ENCODE data around the gene TMEM256. TPM values are rescaled to one million over a fixed set of nuclear protein-coding genes. Genes with fewer than 3 reads are reported as not detected.

TMEM256 gene
- total RNA-seq, 2 donors from 2014 or later, result 133 to 175 TPM

DNA sequence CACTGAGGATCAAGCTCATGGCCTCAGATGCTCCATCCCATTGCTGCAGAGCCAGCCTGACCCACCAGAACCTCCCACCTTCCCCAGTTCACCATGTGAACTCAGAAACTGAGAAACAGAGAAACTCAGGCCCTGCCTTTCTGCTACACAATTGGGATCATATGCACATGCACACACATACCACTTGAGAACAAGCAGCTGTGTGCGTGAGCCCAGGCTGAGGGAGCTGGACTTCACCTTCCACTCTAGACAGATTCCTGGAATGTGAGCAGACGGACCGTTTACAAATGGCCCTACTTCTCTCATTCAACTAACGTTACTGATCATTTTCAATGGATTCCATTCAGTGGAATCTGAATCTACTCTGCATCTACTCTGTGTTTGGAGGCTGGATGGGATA is 19.8 kb upstream of the TMEM256 start:
- no peak overlapping the region for H3K27ac ChIP-seq (ENCODE audit: low read depth, low read length)
- Mint-ChIP-seq H3K4me3 (no peak overlapping the region), H3K9me3 (no peaks in the 10 kb centered on the region), H3K27ac (no peak overlapping the region), H3K27me3 (ENCODE audit: insufficient read depth) (peaks cover 11% of the 10 kb centered on the region), H3K36me3 (ENCODE audit: low read depth) (no peaks in the 10 kb centered on the region), H3K4me1 (no peaks in the 10 kb centered on the region)
- no peak for DNase-seq
- no peaks in the 10 kb centered on the region for H3K4me1 ChIP-seq (ENCODE audit: control insufficient read depth, insufficient read depth, low read length)
- H3K9ac ChIP-seq (ENCODE audit: extremely low read depth, low read length, poor library complexity, severe bottlenecking), result no peak overlapping the region
- H3K27me3 ChIP-seq (ENCODE audit: control insufficient read depth, insufficient read depth, low read length, poor library complexity, severe bottlenecking), result no peaks in the 10 kb centered on the region
- no peak overlapping the region for H3K4me3 ChIP-seq (ENCODE audit: low read length)
- TF ChIP-seq, protein P1, sequence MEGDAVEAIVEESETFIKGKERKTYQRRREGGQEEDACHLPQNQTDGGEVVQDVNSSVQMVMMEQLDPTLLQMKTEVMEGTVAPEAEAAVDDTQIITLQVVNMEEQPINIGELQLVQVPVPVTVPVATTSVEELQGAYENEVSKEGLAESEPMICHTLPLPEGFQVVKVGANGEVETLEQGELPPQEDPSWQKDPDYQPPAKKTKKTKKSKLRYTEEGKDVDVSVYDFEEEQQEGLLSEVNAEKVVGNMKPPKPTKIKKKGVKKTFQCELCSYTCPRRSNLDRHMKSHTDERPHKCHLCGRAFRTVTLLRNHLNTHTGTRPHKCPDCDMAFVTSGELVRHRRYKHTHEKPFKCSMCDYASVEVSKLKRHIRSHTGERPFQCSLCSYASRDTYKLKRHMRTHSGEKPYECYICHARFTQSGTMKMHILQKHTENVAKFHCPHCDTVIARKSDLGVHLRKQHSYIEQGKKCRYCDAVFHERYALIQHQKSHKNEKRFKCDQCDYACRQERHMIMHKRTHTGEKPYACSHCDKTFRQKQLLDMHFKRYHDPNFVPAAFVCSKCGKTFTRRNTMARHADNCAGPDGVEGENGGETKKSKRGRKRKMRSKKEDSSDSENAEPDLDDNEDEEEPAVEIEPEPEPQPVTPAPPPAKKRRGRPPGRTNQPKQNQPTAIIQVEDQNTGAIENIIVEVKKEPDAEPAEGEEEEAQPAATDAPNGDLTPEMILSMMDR (conservative IDR thresholded peaks at IDR 0.05), result no peak
- WGBS, 2 experiments (ENCODE audit: insufficient coverage in 1 of 2, insufficient read length in 1 of 2), result 94 to 100% methylated on average over 2 to 4 of the region's 4 CpGs
- no peaks in the 10 kb centered on the region for H3K9me3 ChIP-seq (ENCODE audit: control insufficient read depth, low read length)
- H3K36me3 ChIP-seq (ENCODE audit: control insufficient read depth, insufficient read depth, low read length), result no peaks in the 10 kb centered on the region

DNA sequence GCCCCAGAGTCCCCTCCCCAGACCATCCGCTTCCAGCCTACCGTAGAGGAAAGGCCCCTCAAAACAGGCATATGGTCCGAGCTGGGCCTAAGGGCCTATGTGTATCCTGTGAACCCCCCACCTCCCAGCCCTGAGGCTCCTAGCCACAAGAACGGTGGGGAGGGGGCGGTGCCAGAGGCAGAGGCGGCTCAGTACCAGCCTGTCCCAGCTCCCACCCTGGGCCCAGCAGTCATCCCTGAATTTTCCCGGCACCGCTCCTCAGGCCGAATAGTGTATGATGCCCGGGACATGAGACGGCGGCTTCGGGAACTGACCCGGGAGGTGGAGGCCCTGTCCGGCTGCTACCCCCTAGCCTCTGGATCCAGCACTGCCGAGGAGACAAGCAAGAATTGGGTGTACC is 17.3 kb upstream of the TMEM256 start:
- Histone ChIP-seq H3K9ac (ENCODE audit: extremely low read depth, low read length, poor library complexity, severe bottlenecking) (no peak overlapping the region), H3K9me3 (ENCODE audit: control insufficient read depth, low read length) (no peaks in the 10 kb centered on the region), H3K27ac (ENCODE audit: low read depth, low read length) (no peak overlapping the region), H3K4me3 (ENCODE audit: low read length) (no peak overlapping the region), H3K4me1 (ENCODE audit: control insufficient read depth, insufficient read depth, low read length) (no peaks in the 10 kb centered on the region), H3K27me3 (ENCODE audit: control insufficient read depth, insufficient read depth, low read length, poor library complexity, severe bottlenecking) (no peaks in the 10 kb centered on the region), H3K36me3 (ENCODE audit: control insufficient read depth, insufficient read depth, low read length) (peaks cover 12% of the 10 kb centered on the region)
- H3K9me3 Mint-ChIP-seq, result no peaks in the 10 kb centered on the region
- H3K4me1 Mint-ChIP-seq, result no peaks in the 10 kb centered on the region
- H3K4me3 Mint-ChIP-seq, result no peak overlapping the region
- TF ChIP-seq, protein P1 (conservative IDR thresholded peaks at IDR 0.05), result no peak
- WGBS, 2 experiments (ENCODE audit: insufficient coverage in 1 of 2, insufficient read length in 1 of 2), result 92 to 93% methylated on average over 16 of the region's 16 CpGs
- no peak for DNase-seq
- no peak overlapping the region for H3K27ac Mint-ChIP-seq
- H3K27me3 Mint-ChIP-seq (ENCODE audit: insufficient read depth), result peaks cover 10% of the 10 kb centered on the region
- peaks cover 7% of the 10 kb centered on the region for H3K36me3 Mint-ChIP-seq (ENCODE audit: low read depth)

DNA sequence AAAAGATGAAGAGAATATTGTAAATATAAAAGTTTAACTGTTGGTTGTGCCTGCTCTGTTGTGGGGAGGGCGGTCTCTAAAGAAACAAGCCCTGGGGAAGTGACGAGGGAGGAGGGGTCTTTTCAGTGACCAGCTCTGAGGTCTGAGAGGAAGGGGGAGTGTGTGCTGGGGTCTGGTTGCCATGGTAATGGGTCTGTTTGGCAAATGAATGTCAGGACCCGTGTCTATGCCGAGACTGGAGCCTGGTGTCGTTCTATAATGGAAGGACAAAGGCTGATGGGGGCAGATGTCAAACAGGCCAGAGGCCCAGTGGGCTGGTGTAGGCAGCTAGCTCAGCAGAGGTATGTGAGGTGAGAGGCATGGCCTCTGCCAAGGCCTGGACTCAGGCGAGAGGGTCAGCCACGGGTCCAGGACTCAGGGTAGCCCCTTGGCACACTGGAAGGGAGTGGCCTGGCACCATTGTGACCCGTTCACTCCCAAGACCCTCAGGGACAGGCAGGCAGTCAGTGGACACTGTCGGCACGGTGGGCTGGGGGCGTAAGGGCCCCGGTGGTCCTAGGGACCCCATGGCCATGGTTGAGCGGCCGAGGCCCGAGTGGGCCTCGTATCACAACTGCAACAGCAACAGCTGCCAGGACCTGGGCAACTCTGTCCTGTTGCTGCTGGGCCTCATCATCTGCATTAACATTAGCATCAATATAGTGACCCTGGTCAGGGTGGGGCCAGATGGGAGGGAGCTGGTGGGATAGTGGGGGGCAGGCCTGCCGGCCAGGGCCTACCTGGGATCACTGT is 16.1 kb upstream of the TMEM256 start, which contains the start of gene SPEM1:
Gene SPEM1 (plus strand): TSS at position 506 of the 792 bp plus-strand sequence. CDS start 61 bp downstream, at position 567.
- H3K36me3 ChIP-seq (ENCODE audit: control insufficient read depth, insufficient read depth, low read length), result peaks cover 17% of the 10 kb centered on the region
- H3K4me3 ChIP-seq (ENCODE audit: low read length), result no peak within 1 kb of the TSS
- H3K27me3 ChIP-seq (ENCODE audit: control insufficient read depth, insufficient read depth, low read length, poor library complexity, severe bottlenecking), result no peaks in the 10 kb centered on the region
- 85 to 88% methylated on average over 9 to 17 of the region's 17 CpGs for WGBS, 2 experiments (ENCODE audit: insufficient coverage in 1 of 2, insufficient read length in 1 of 2)
- H3K4me1 ChIP-seq (ENCODE audit: control insufficient read depth, insufficient read depth, low read length), result no peaks in the 10 kb centered on the region
- Mint-ChIP-seq H3K36me3 (ENCODE audit: low read depth) (peaks cover 16% of the 10 kb centered on the region), H3K4me1 (no peaks in the 10 kb centered on the region), H3K27me3 (ENCODE audit: insufficient read depth) (peaks cover 6% of the 10 kb centered on the region), H3K4me3 (no peak within 1 kb of the TSS), H3K9me3 (no peaks in the 10 kb centered on the region), H3K27ac (no peak within 1 kb of the TSS)
- TF ChIP-seq, protein P1 (conservative IDR thresholded peaks at IDR 0.05), result no peak
- no peaks in the 10 kb centered on the region for H3K9me3 ChIP-seq (ENCODE audit: control insufficient read depth, low read length)
- no peak within 1 kb of the TSS for H3K9ac ChIP-seq (ENCODE audit: extremely low read depth, low read length, poor library complexity, severe bottlenecking)
- no peak for DNase-seq
- peak within 1 kb of the TSS; percentile 94 for H3K27ac ChIP-seq (ENCODE audit: low read depth, low read length)
